Mesothelial cell of epicardium (in vitro differentiated cells): ENCODE measurements around the gene PLA2G4E. TPM values are rescaled to one million over a fixed set of nuclear protein-coding genes. Genes with fewer than 3 reads are reported as not detected.

Experiments
- DNase-seq, 2 experiments: peaks; one replicate each; pipeline ENCODE4 v3.0.0; 2021; ENCODE audit warnings: low spot score in 2 of 2; ENCODE audit not compliant: unreplicated experiment in 2 of 2
- H3K27ac Mint-ChIP-seq: 2 replicates; pipeline ENCODE4 v1.8.0; 2021; ENCODE audit warnings: mixed read lengths
- H3K27me3 Mint-ChIP-seq: 2 replicates; pipeline ENCODE4 v1.8.0; 2021; ENCODE audit warnings: low read depth, mixed read lengths
- H3K36me3 Mint-ChIP-seq: 2 replicates; pipeline ENCODE4 v1.8.0; 2021; ENCODE audit warnings: mixed read lengths
- H3K4me1 Mint-ChIP-seq: 2 replicates; pipeline ENCODE4 v1.8.0; 2021; ENCODE audit warnings: mixed read lengths
- H3K4me3 Mint-ChIP-seq: 2 replicates; pipeline ENCODE4 v1.8.0; 2021; ENCODE audit warnings: mild to moderate bottlenecking, moderate library complexity, mixed read lengths
- H3K9me3 Mint-ChIP-seq: 2 replicates; pipeline ENCODE4 v1.8.0; 2021; ENCODE audit warnings: mixed read lengths
- CTCF ChIP-seq: fragments of 200-600 bp; sonication (generic); IDR thresholded peaks from one replicate; pipeline ENCODE4 v1.5.0; 2021; ENCODE audit warnings: antibody characterized with exemption; ENCODE audit not compliant: unreplicated experiment
- total RNA-seq: library from RNA; stranded (reverse); gene quantifications from 3 replicates; pipeline ENCODE4 v1.2.1, GENCODE V29; 2021

The PLA2G4E gene
- total RNA-seq, 1 donor from 2014 or later, result not detected

- Mint-ChIP-seq H3K27ac (no peak overlapping the region), H3K36me3 (peaks cover 2% of the 10 kb centered on the region), H3K27me3 (peaks cover 20% of the 10 kb centered on the region), H3K4me1 (no peaks in the 10 kb centered on the region), H3K9me3 (peaks cover 24% of the 10 kb centered on the region), H3K4me3 (no peak overlapping the region)
- no peak for DNase-seq
- no peak for TF ChIP-seq CTCF
These were observed 3.5 kb upstream of the PLA2G4E start for GRCh38 chr15:42024303-42024702.

- Mint-ChIP-seq H3K27me3 (peaks cover 19% of the 10 kb centered on the region), H3K4me3 (no peak overlapping the region), H3K4me1 (peaks cover 4% of the 10 kb centered on the region), H3K9me3 (peaks cover 24% of the 10 kb centered on the region), H3K36me3 (peaks cover 2% of the 10 kb centered on the region), H3K27ac (no peak overlapping the region)
- DNase-seq, result no peak
- TF ChIP-seq CTCF, result no peak
These were observed 751 bp upstream of the PLA2G4E start for GRCh38 chr15:42021593-42021992.

GRCh38 chr15:42018306-42019224, 2.3 kb downstream of the PLA2G4E start:
- H3K27ac Mint-ChIP-seq, result no peak overlapping the region
- peaks cover 17% of the 10 kb centered on the region for H3K9me3 Mint-ChIP-seq
- no peak for TF ChIP-seq CTCF
- no peak overlapping the region for H3K4me3 Mint-ChIP-seq
- H3K27me3 Mint-ChIP-seq, result peaks cover 22% of the 10 kb centered on the region
- H3K36me3 Mint-ChIP-seq, result no peaks in the 10 kb centered on the region
- H3K4me1 Mint-ChIP-seq, result peaks cover 4% of the 10 kb centered on the region
- DNase-seq, result no peak

- no peak for DNase-seq
- no peak overlapping the region for H3K4me3 Mint-ChIP-seq
- no peak for TF ChIP-seq CTCF
These were observed 3.9 kb downstream of the PLA2G4E start for GRCh38 chr15:42016971-42017370.

DNA sequence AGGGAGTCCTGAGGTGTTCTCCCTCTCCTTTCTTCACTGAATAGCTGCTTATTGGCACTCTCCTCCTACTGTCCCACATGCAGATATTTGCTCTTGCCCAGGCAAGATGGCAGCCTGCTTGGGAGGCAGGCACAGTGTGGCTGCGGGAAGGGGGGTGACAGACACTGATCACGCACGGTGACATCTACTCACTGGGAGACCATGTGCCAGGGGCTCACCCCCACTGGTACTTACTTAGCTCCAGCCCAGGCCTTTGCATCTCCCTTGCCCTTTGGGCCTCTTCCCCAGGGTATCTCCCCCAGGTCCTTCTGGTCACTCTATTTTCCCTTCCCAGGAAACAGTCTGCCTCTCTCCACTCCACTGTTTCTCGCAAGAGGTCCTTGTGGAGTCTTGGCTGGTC, 6.4 kb downstream of the PLA2G4E start:
- no peaks in the 10 kb centered on the region for H3K9me3 Mint-ChIP-seq
- H3K27me3 Mint-ChIP-seq, result peaks cover 20% of the 10 kb centered on the region
- H3K27ac Mint-ChIP-seq, result no peak overlapping the region
- no peak overlapping the region for H3K4me3 Mint-ChIP-seq
- H3K36me3 Mint-ChIP-seq, result no peaks in the 10 kb centered on the region
- no peak for DNase-seq
- no peak for TF ChIP-seq CTCF
- peaks cover 22% of the 10 kb centered on the region for H3K4me1 Mint-ChIP-seq

More at GRCh38 chr15:42016971-42017370, 3.9 kb downstream of the PLA2G4E start:
- Mint-ChIP-seq H3K4me1 (peaks cover 4% of the 10 kb centered on the region), H3K27ac (no peak overlapping the region), H3K36me3 (no peaks in the 10 kb centered on the region), H3K27me3 (peaks cover 22% of the 10 kb centered on the region), H3K9me3 (peaks cover 4% of the 10 kb centered on the region)
